ENCODE results near the gene GALNS.

- no peak for TF ChIP-seq CTCF (IDR thresholded peaks at IDR 0.05)
- TF ChIP-seq POLR2AphosphoS5 (IDR thresholded peaks at IDR 0.05; ENCODE audit: low read depth, low read length) = no peak
- no peak for TF ChIP-seq REST (IDR thresholded peaks at IDR 0.05; ENCODE audit: insufficient read depth in 1 of 2, low read depth in 2 of 2, low read length in 1 of 2)
- TF ChIP-seq SIN3A (IDR thresholded peaks at IDR 0.05; ENCODE audit: borderline replicate concordance, insufficient read depth, low read depth, low read length) = no peak
These were observed 77.2 kb downstream of the GALNS start for GRCh38 chr16:88779406-88780141.

Data from Panc1 (cell line).